ENCODE results near the gene SSRP1. TPM values are rescaled to one million over a fixed set of nuclear protein-coding genes. Genes with fewer than 3 reads are reported as not detected.
A peak's percentile ranks its signal among the peaks of the same experiment; 100 is the strongest.

SSRP1 gene
- total RNA-seq, 1 donor from 2014 or later, result 62.2 TPM

DNA sequence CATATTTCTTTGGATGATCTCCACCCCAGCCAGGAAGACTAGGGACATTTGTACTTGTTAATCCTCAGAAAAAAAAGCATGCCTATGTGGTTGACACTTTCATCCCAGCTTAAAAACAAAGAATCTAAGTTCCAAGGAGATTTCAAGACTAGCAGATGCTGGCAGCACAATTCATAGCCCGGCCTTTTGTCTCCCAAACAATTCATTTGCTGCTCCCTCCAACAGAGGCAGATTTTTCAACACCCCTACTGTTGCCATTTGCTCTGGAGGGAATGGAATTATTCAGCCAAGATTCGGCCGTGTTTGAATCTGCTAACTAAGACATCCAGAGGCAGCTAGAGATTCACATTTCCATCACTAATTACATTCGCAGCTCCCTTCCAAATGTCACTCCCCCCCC lies 17.8 kb upstream of the SSRP1 start:
- Histone ChIP-seq H3K4me3 (no peak overlapping the region), H3K27me3 (ENCODE audit: low read depth) (no peaks in the 10 kb centered on the region), H3K27ac (no peak overlapping the region), H3K9me3 (no peaks in the 10 kb centered on the region), H3K36me3 (no peaks in the 10 kb centered on the region), H3K4me1 (peaks cover 14% of the 10 kb centered on the region)
- ATAC-seq, result no peak
- TF ChIP-seq, protein P1, sequence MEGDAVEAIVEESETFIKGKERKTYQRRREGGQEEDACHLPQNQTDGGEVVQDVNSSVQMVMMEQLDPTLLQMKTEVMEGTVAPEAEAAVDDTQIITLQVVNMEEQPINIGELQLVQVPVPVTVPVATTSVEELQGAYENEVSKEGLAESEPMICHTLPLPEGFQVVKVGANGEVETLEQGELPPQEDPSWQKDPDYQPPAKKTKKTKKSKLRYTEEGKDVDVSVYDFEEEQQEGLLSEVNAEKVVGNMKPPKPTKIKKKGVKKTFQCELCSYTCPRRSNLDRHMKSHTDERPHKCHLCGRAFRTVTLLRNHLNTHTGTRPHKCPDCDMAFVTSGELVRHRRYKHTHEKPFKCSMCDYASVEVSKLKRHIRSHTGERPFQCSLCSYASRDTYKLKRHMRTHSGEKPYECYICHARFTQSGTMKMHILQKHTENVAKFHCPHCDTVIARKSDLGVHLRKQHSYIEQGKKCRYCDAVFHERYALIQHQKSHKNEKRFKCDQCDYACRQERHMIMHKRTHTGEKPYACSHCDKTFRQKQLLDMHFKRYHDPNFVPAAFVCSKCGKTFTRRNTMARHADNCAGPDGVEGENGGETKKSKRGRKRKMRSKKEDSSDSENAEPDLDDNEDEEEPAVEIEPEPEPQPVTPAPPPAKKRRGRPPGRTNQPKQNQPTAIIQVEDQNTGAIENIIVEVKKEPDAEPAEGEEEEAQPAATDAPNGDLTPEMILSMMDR (IDR thresholded peaks at IDR 0.05), result no peak
- intact Hi-C loops (cut with DNase I), result no loop called here
- DNase-seq, result no peak

DNA sequence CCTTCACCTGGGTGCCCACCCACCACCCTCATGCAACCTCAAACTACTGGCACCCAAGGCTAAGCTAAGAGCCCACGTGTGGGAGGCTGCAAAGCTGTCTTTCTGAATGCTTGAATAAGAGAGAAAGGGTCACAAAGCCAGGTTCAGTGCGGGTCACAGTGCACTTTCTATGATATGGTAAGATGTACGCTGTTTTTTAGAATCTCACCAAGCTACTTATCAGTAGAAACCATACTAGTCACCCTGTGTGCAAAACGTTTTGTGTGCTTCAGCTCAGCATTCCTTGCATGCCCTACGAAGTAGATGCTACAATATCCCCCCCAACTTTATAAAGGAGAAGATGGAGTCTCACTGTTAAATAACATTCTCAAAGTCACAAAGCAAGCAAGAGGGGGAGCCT lies 17.3 kb upstream of the SSRP1 start:
- ATAC-seq, result no peak
- intact Hi-C loops (cut with DNase I), result no loop called here
- TF ChIP-seq, protein P1 (IDR thresholded peaks at IDR 0.05), result no peak
- Histone ChIP-seq H3K27me3 (ENCODE audit: low read depth) (no peaks in the 10 kb centered on the region), H3K9me3 (no peaks in the 10 kb centered on the region), H3K4me1 (peaks cover 14% of the 10 kb centered on the region), H3K27ac (no peak overlapping the region), H3K36me3 (no peaks in the 10 kb centered on the region), H3K4me3 (no peak overlapping the region)
- DNase-seq, result no peak

DNA sequence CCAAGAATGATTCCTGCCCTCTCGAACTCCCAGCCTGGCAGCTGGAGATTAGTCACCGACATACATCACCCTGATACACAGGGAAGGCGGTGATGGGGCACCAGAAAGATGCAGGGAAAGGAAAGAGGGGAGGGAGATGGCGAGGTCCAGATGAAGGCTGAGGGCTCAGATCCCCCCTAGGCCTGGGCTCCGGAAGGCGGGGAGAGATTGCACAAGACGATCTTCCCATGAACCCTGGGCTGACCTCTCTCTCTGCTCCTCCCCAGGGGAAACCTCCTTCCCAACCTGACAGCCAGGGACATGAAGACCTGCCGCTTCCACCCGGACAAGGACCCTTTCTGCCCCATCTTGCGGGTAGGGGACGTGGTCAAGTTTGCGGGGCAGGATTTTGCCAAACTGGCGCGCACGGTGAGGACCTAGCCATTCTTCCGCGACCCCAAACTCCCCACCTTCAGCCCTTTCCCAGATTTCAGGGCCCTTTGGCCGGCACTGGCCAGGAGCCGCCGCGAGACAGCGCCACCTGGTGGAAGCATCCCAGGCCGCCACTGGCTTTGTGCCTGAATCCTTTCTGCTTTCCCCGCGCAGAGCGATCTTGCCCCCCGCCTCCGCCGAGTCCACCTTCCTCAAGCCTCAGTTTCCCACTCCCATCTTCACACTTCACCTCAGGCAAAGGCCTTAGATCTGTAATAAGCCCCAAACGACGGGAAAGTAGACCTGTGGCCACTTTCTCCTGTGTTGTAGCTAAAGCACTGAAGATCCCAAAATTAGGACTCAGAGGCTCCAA lies 14.0 kb upstream of the SSRP1 start:
- no peak overlapping the region for H3K27ac ChIP-seq
- H3K4me1 ChIP-seq, result peaks cover 9% of the 10 kb centered on the region
- no peak overlapping the region for H3K4me3 ChIP-seq
- DNase-seq (peak; percentile 79), ATAC-seq (peak; percentile 70 to 77)
- H3K36me3 ChIP-seq, result no peaks in the 10 kb centered on the region
- no peaks in the 10 kb centered on the region for H3K27me3 ChIP-seq (ENCODE audit: low read depth)
- intact Hi-C loops (cut with DNase I), result no loop called here
- TF ChIP-seq, protein P1 (IDR thresholded peaks at IDR 0.05), result peak; percentile 94
- H3K9me3 ChIP-seq, result no peaks in the 10 kb centered on the region

DNA sequence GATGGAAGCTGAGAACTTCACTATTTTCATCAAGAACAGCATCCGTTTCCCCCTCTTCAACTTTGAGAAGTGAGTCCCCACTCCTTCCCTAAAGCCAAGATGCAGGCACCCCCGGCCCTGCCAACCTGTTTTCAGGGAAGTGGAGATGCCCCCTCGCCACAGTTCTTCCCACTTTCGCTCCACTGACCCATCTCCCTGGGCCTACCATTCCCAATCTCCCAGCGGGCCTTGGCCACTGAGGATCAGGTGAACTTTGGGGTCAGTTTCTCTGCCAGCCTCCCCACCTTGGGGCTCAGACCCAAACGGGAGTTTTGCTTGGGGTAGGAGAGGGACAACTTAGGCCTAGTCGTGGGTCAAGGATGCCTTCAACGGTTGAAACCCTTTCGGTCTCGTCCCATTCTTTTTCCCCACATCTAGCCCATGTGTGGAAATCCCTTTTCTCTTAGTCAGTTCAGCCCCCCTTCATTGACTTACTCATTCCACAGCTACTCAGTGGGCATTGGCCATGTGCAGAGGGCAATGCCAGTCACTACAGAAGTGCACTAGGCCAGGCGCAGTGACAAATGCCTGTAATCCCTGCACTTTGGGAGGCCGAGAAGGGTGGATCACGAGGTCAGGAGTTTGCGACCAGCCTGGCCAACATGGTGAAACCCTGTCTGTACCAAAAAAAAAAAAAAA lies 13.1 kb upstream of the SSRP1 start:
- no peak for ATAC-seq
- intact Hi-C loops (cut with DNase I), result no loop called here
- no peak for DNase-seq
- no peaks in the 10 kb centered on the region for H3K36me3 ChIP-seq
- H3K4me1 ChIP-seq, result peaks cover 9% of the 10 kb centered on the region
- H3K27ac ChIP-seq, result no peak overlapping the region
- H3K9me3 ChIP-seq, result no peaks in the 10 kb centered on the region
- H3K27me3 ChIP-seq (ENCODE audit: low read depth), result no peaks in the 10 kb centered on the region
- no peak overlapping the region for H3K4me3 ChIP-seq
- TF ChIP-seq, protein P1 (IDR thresholded peaks at IDR 0.05), result no peak

DNA sequence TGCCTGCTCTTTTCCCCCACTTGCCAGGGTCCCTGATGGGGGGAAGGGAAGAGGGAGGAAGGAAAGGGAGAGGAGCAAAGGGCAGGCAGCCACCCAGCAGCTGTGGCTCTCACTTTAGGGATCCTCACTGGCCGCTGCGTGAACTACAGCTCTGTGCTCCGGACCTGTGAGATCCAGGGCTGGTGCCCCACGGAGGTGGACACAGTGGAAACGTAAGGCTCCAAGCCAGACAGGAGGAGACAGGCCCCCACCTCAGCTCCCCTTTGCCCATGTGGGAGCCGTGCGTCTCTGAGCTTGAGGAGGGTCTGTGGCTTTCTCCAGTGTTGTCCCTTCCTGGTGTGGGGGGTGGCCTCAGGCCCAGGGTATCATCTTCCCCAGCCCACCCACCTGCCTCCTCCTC lies 12.4 kb upstream of the SSRP1 start:
- no peak overlapping the region for H3K4me3 ChIP-seq
- H3K36me3 ChIP-seq, result no peaks in the 10 kb centered on the region
- ATAC-seq (no peak), DNase-seq (no peak)
- intact Hi-C loops (cut with DNase I), result no loop called here
- H3K27me3 ChIP-seq (ENCODE audit: low read depth), result no peaks in the 10 kb centered on the region
- H3K27ac ChIP-seq, result no peak overlapping the region
- H3K4me1 ChIP-seq, result peaks cover 9% of the 10 kb centered on the region
- TF ChIP-seq, protein P1 (IDR thresholded peaks at IDR 0.05), result no peak
- H3K9me3 ChIP-seq, result no peaks in the 10 kb centered on the region
